GM21381 (cell line): ENCODE data around the gene SLC1A2.

ENCODE experiments used
- ATAC-seq: cut with Tn5 transposase; IDR thresholded peaks from one replicate; pipeline ENCODE4 v1.9.1; 2021; ENCODE audit warnings: mild to moderate bottlenecking, moderate library complexity; ENCODE audit not compliant: unreplicated experiment

The SLC1A2 gene

GRCh38 chr11:35204614-35205013 lies 214.7 kb downstream of the SLC1A2 start:
- ATAC-seq = no peak
